Right lung (tissue), 5 donors: ENCODE results near the gene ERBB4. TPM values are rescaled to one million over a fixed set of nuclear protein-coding genes. Genes with fewer than 3 reads are reported as not detected.

Source experiments
- DNase-seq, 2 donors: peaks; one replicate each; pipeline ENCODE4 v3.0.0-alpha.2; 2013
- polyA plus RNA-seq, 5 donors: library from polyadenylated mRNA; unstranded; fragments of 120-200 nt; gene quantifications; one replicate each; pipeline versions ENCODE4 v1.2.1 to v1.2.3, GENCODE V29; 2013; ENCODE audit warnings: inconsistent platforms in 1 of 5, low replicate concordance in 1 of 5; ENCODE audit not compliant: insufficient read length in 5 of 5, insufficient read depth in 1 of 5

ERBB4 gene
- polyA plus RNA-seq, 5 donors: 0.90 to 1.9 (median 1.2) TPM

DNA sequence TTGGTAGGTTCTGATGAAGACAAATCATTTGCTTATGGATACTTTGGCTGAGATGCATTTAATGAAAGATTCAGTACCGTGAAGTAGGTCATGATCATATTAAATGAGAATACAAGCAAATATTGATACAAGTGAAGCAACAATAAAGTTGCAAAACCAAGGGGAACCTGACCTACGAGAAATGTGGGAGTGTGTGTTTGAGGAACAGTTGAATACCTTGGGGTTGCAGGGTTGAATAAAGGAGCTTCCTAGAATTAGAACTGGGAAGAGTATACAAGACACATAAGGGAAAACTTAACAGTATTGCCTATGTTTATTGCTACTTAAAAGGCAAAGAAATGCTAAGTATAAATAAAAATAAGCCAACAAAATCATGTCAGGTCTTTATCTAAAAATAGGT lies 702.9 kb downstream of the ERBB4 start:
- no peak for DNase-seq

DNA sequence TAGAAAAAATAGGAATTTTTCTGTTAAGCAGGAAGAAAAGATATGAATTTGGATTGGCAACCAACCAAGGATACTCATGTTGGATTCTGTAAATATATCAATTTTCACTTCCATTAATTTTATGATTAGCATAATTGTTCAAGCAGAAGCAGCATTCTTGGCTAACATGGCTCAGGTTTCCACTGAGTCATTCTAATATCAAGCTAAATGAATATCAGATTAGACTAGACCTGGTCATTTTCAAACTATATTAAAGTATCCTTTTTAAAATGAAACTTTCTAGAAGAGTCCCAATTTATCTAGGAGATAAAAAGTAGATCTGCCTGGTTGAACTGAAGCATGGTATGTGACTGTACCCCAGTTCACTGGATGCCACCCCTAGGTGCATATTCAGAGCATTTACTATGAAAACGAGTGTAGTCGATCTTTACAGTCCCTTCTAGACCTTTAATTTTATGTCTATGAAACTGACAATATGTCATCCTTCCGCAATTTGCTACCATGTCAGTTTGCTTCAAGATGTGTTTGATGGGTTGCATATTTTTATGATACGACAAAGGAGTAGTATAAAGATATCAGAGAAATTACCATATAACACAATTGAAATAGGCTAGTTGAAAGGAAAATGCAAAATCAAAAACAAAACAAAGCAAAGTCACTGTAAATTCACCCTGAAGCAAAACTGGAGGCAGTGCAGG lies 704.9 kb downstream of the ERBB4 start:
- no peak for DNase-seq

DNA sequence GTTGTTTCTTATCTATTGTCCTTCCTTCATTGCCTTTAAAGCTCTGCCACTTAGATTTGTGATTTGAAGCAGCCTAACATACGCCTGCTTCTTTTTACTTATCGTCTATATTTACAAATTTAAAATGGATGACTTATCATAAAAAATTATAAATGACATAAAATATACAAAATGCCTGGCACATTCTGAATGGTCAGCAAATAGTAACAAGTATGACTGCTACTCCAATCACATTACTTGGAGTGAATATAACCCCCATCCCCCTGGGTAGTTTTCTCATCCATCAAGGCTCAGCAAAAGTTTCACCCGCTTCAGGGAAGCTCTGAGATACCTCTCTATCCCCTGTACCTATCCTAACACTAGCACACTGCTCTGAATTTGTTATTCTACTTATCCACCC lies 708.9 kb downstream of the ERBB4 start:
- no peak for DNase-seq

DNA sequence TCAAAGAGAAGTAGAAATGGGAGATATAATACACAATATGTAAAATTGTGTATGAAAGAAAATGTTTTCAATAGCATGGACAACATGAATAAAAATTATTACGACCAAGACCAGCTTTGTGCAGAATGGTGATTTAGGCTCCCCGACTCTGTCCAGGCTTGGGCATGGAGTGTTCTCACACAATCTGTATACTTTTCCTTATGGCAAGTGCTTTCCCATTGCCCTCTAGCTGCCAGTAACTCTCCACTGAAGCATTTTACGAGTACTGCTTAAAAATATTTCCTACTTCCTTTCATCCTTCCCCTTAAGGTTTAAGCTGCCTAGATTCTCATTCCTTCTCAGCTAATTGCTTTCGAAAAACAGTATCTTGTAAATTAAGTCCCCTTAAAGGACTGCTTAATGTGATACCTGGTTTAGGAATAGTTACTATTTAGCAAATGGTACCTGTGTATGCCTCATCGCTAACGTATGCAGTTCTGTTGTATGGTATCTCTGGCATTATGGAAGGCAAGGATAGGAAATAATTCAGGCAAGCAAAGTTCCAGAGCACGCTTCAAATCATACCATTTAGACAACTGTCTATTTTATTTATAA lies 714.6 kb downstream of the ERBB4 start:
- no peak for DNase-seq

DNA sequence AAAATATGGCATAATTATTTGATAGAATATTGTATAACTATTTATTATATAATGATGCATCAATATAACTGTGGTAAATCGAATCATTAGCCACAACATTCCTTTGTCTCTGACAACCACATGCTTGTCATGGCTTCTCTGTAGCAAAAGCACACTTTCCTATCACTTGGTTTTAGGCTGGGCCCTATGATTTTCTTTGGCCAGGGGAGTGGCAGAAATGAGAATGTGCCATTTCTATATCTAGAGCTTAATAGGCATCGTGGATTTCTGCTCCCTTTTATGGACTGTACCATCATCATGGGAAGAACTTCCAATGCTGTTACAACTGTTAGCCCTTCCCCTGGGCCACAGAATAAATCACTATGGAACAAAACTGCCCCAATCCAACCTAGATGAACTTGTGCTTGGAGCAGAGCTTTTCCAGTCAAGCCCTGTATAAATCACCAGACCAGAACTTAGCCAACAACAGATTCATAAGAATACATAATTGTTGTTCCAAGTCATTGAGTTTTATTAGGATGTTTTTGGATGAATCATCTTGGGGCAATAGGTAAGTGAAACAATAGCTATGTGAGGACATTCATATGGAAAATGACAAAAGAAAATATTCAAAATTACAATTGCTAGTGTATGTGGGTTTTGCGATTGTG lies 715.8 kb downstream of the ERBB4 start:
- no peak for DNase-seq

DNA sequence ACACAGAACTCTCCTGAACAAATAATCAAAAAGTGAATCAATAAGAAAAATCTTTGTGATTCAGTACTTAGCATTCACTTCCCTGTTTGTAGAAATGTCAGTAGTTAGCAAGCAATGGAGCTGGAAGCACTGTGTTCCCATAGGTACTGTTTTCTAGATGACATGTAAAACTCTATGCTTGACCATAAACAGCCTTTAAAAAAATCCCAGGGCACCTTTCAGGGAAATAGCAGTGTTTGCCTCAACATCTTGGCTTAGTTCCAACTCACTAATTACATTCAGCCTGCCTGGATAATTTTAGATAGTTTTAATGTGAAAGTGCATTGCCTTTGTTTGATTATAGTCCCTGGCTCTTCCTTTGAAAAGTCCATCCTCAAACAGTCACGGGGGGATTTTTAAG lies 721.8 kb downstream of the ERBB4 start:
- no peak for DNase-seq

DNA sequence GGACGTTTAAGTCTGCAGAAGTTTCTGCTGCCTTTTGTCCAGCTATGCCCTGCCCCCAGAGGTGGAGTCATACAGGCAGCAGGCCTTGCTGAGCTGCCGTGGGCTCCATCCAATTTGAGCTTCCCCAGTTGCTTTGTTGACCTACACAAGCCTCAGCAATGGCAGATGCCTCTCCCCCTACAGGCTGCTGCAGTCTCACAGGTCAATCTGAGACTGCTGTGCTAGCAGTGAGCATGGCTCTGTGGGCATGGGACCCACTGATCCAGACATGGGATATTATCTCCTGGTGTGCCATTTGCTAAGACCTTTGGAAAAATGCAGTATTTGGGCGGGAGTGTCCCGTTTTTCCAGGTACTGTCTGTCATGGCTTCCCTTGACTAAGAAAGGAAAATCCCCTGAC lies 726.0 kb downstream of the ERBB4 start:
- no peak for DNase-seq

DNA sequence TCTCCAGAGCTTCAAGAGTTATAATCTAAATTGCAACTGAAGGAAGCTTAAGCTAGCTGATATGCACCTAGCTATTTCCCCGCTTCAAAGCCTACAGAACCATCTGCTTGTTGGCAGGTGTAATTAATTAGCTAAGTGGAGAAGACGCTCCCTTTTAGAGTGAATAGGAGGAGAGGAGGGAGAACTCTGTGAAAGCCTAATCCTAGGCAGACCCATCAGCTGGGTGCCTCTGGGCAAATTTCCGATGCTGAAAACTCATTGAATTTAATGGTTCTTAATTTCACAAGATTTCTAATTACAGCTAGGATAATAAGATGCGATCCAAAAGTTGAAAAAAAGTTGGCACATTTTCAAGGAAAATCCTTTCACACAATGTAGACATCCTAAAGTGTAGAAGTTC lies 735.9 kb downstream of the ERBB4 start:
- DNase-seq: no peak

DNA sequence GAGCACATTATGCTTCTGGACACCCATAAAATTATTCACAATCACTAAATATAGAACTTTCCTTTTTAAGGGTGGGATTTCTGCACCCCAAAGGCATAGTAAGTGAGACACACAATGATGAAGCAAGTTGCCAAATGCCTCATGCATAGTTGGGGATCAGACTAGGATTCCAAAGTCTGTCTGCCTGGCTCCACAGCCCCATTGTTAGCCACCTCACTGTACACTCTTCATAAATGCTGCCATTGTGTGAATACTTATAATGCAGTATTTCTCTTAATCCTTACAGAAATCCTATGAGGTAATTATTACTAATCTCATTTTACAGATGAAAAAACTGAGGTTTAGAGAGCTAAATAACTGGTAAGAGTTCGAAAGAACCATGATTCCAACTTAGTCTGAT lies 738.6 kb downstream of the ERBB4 start:
- DNase-seq: no peak

DNA sequence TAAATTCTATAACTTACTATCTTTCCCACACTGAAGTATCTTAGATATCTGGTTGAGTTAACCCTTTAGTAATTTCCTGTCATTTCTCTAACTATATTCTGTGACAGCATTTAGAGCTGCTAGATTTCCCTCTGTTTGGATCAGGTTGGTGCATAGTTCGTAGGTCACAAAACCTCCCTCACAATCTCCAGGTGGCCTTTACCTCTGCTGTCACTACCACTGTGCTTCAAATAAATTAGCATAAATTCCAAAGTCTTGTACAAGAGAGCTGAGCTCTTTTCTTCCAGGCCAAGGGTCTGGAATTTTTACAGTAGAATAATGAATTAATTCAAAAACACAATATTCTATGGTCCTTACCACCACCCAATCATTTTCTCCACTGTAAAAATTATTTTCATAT lies 739.7 kb downstream of the ERBB4 start:
- DNase-seq: no peak

DNA sequence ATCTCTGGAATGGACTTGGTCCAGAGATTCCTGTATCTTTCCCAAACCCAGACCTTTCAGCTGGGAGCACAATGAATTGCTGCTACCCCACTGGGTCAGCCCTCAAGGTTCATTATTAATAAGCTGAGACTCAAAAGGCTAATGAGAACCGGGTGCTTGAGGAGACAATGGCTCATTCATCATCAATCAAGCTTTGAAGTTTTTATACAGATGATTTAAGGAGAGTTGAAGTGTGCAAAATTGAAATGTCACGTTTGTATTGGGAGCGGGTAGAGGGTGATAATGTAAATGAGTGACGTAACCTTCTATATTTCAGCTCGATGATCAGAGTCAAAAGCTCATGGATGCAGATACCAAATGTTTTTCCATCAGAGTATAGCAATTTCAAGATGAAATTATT lies 744.9 kb downstream of the ERBB4 start:
- DNase-seq: no peak

DNA sequence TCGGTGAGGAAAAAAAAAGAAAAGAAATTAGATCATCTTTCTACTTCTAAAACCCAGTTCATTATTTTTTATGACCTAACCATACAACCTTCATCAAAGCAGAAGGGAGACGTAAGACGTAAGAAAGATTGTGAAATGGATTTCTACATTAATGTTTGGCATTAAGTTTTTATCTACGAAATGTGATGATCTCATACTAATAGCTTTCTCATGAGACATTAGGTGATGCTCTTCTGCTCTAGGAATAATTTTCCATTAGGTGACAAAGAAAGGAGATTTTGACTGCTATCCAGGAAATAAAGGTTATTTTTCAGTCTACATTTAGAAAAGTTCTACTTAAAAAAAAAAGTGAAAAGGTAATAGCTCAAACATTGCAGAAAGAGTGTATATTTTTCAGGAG lies 748.6 kb downstream of the ERBB4 start:
- no peak for DNase-seq

DNA sequence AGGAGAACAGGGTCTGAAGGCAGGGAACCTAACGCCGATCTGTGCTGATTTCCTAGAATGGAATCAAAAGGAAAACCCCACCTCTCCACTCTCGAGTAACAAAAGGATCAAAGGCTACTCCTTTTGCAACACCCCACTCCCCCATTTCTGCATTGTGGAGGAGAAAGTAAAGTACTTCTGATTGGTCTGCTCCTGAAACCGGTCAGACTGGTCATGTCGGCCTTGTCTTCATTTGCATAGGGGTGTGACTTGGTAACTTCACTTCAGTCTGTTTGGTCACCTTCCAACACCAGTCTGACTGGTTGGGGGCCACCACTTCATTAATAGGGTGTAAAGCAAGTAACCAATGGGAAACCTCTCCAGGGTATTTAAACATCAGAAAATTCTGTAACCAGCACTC lies 771.9 kb downstream of the ERBB4 start:
- peak; percentile 32 to 40 for DNase-seq

DNA sequence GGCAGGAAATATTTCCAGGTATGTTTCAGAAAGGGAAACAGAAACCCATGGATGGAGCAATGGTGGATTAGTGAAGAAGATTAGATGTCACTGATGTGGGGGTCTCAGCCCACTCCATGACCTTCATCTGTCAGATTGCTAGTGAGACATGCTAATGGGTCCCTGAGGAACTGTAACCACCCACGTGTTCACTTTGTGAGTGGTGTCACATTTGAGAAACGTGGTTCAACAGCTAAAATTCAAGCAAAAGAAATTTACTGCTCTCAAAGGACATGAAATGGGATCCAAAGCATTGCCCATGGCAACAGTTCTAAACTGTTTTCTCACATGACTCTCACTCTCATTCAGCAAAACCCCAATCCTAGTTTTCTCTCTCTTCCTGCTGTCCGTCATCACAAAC lies 776.1 kb downstream of the ERBB4 start:
- no peak for DNase-seq

DNA sequence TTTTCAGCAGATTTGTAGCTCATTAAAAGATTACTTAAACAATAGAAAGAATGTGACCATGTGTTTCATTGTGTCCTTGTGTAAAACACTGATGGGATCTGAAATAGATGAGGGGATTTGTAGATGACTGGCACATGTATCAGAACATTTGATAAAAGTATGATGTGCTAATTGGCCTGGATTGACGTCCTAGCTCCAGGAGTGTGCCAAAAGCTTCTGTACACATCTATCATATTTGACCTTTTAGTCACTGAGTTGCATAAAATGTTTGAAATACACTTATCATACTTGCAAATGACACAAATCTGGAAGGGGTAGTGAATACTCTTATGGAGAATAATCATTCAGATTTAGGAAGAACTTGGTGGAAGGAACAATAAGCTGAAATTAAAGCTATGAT lies 778.5 kb downstream of the ERBB4 start:
- DNase-seq: no peak

DNA sequence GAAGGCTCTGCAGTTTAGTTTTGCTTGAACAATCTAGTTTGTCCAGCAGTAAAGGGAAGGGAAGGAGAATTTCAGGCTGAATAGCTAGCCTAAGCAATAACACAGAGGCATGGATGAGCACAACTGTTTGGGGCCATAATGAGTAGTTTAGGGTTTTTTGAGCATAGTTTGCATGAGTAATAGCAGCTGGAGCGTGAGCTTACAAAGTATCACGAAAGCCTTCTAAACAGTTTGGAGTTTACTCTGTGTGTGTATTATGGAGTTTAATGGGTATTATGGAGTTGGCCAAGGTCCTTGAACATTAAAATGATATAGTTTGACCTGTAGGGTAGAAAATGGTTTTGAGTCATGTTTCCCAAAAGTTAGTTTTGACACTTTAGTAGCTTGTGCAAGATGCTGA lies 782.3 kb downstream of the ERBB4 start:
- DNase-seq: no peak

DNA sequence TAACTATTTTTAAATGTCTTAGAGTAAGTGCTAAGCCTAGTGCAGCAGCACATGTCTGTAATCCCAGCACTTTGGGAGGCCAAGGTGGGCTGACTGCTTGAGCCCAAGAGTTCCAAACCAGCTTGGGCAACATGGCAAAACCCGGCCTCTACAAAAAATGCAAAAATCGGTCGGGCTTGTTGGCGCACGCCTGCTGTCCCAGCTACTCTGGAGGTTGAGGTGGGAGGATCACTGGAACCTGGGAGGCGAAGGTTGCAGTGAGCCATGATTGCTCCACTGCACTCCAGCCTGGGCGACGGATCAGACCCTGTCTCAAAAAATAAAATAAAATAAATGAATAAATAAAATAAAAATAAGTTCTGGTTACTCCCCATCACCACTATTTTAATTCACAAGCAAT lies 783.4 kb downstream of the ERBB4 start:
- DNase-seq: no peak

DNA sequence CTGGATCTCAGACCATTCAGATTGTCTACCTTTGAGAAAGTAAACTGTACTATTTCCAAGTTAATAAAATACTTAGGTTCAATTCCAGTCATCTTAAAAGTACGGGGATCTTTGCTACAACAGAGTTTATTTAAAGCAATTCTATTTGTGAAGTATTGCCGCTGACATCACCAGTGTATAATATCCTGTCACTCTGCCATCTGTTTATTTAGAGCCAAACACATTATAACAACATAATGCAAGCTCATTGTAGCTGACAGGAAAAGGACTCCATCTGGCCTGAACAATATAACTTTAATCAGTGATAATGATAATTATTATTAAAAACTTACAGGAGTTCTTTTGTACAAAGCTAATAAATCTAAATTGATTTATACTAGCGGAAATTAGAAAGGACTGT lies 786.8 kb downstream of the ERBB4 start:
- peak; percentile 62 to 68 for DNase-seq

DNA sequence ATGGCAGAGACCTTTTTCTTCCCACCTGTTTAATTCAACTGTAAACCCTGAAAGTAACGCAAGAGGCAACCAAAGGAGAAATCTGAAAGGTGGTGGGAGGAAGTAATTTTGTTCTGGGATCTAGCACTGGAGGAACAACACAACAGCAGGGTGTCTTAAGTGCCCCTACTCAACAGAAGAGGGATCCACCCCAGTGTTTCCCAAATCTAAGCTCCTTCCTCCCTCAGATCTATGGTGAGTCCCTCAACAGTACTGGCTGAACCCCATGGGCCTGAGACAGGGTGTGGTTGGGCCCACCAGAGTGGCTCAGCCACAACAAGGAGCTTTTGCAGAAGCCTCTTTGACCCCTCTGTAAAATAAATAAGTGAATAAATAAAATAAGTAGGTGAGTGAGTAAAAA lies 790.3 kb downstream of the ERBB4 start:
- DNase-seq: no peak

DNA sequence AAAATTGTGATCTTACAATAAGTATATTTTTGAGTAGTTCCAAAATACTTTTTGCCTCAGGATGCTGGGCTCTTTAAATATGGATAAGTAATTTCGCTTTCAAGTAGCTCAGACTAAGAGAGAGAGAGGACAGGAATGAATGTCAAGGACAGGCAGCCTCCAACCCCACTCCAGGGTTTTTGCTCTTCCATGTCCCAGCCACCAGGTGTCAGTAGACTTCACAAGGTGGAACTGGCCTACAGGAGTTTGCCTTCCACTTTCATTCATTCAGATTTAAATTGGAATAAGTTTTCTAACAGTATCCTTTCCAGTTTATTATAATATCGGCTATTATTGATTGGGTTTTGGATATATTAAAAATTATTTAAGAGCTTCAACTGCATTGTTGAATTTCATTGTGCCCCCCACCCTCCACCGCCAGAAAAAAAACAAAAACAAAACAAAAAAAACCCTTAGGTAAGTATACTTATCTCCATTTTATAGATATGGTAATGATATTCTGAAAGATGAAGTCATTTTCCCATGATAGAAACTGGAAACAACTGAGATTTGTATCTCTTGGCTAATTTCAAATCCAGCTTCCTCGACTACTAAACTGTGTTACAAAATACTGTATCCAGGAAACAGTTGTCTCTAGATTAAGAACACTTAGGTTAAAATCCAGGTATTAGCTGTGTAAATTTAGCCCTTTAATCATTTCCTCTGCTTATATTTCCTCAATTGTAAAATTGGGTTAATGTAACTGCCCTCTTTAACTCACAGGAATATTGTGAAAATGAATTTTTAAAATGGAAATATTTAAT lies 793.1 kb downstream of the ERBB4 start:
- DNase-seq: peak in 1 of 2 donors; percentile 42

DNA sequence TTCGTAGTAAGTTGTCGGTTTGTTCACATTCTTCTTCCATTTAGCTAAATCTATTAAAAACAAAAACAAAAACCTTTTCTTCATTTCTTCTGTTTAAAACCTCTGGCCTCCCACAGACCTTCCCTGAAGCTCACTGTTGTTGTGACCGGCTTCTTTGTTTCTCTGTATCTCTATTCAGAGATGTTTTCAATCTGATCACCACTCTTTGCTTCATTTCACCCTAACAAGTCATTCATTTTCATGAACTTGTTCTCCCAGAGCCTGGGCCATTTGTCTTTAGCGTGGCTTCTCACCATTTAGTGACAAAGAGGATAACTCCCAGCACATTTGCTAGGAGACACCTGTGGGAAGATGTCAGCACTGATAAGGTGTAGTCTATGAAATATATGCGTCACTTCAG lies 794.2 kb downstream of the ERBB4 start:
- DNase-seq: no peak

DNA sequence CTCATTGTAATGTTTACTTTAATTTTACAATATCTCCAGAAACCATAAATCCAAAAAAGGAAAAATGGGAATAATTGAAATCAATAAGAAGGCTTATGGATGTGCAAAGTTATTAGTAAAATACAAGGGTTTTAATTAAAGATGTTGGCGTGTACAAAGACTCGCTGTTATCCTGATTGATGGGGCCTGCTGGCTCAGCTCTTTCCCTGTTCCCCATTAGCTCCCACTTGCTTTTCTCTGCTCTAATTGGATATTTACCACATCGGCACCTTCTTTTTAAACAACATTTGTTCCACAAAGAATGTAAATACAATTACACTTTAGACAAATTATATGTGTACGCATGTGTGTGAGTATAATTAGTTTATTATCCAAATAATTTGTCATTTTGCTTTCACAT lies 796.6 kb downstream of the ERBB4 start:
- no peak for DNase-seq

DNA sequence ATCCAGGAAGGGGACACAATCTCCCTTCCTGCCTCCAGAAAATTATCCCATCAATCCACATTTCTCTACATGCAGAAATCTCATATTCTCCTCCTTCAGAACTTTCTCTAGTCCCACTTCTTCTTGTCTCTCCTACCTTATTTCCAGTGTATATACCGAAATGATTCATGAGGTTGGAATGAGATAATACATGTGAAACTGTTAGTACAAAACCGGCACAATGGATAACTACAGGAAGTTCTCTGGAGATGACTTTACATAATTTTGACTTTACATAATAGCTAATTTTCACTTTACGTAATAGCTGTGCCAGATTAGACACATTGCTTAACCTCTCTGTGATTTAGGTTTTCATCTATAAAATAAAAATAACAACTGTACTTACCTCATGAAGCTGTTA lies 801.3 kb downstream of the ERBB4 start:
- DNase-seq: no peak
